ENCODE measurements around the gene KIAA1210.

The KIAA1210 gene

DNA sequence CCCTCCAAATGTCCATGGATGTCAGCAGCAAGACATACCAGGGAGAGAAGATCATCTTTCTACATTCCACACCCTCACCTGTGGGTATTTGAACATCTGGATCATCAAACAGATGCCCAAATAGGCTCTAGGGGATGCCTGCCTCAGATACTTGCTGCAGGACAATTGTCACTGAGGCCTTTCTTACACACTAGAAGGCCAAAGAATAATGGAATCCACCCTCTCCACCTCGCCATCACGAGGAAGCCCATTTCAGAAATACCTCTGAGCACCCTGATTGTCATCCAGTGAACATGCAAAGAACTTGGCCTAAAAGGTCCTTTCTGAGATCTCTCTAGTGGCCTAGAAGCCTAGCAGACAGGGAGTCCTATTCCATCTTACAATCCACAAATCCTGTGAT is 6.9 kb upstream of the KIAA1210 start:
- Histone ChIP-seq H2AFZ (ENCODE audit: low read length, unreplicated experiment) (no peak overlapping the region), H3K4me1 (ENCODE audit: control insufficient read depth, insufficient read depth, low read length, unreplicated experiment) (no peaks in the 10 kb centered on the region), H3K27me3 (ENCODE audit: insufficient read depth, low read length) (no peaks in the 10 kb centered on the region), H3K36me3 (ENCODE audit: insufficient read depth, low read length) (no peaks in the 10 kb centered on the region), H3K79me2 (ENCODE audit: control insufficient read depth, insufficient read depth, low read length, unreplicated experiment) (no peaks in the 10 kb centered on the region), H3K4me3 (ENCODE audit: low read depth, low read length) (no peak overlapping the region), H3K27ac (ENCODE audit: low read depth, low read length) (no peak overlapping the region)

DNA sequence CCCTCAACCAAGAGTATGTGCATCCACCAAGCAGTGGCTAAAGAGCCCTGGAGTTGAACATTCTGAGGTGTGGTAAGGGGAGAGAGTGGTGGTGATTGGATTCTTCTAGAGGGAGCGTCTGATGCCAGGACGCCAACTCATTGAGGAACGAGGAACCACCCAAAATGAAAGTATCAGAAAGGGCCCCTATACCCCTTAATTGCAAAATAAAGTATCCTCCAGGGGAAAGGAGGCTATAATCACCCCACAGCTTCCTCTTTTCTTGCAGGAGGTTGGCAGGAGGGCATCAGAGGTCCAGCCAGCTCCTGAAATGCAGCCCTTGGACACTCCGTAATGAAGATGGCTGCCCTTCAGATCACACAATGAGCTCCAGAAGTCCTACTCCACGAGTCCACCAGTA is 5.3 kb upstream of the KIAA1210 start:
- no peaks in the 10 kb centered on the region for H3K36me3 ChIP-seq (ENCODE audit: insufficient read depth, low read length)
- H3K79me2 ChIP-seq (ENCODE audit: control insufficient read depth, insufficient read depth, low read length, unreplicated experiment), result no peaks in the 10 kb centered on the region
- no peak overlapping the region for H2AFZ ChIP-seq (ENCODE audit: low read length, unreplicated experiment)
- no peak overlapping the region for H3K27ac ChIP-seq (ENCODE audit: low read depth, low read length)
- H3K27me3 ChIP-seq (ENCODE audit: insufficient read depth, low read length), result no peaks in the 10 kb centered on the region
- H3K4me1 ChIP-seq (ENCODE audit: control insufficient read depth, insufficient read depth, low read length, unreplicated experiment), result no peaks in the 10 kb centered on the region
- no peak overlapping the region for H3K4me3 ChIP-seq (ENCODE audit: low read depth, low read length)

DNA sequence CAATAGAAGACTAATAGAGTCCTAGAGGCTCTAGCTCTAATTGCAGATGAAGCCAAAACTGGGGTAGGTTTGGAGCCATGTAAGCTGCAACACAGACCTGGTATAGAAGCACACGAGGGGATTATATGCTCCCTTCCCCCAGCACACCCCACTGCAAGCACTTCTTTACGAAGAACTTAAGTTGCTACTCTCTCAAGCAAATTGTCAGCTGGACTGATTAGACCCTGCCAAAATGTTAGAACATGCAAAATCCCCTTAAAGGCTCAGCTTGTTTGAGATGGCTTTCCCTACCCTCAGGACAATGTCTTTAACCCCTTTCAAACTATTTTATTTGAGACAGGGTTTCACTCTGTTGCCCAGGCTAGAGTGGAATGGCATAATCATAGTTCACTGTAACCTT is 4.7 kb upstream of the KIAA1210 start:
- no peaks in the 10 kb centered on the region for H3K79me2 ChIP-seq (ENCODE audit: control insufficient read depth, insufficient read depth, low read length, unreplicated experiment)
- H3K4me3 ChIP-seq (ENCODE audit: low read depth, low read length), result no peak overlapping the region
- no peak overlapping the region for H3K27ac ChIP-seq (ENCODE audit: low read depth, low read length)
- no peaks in the 10 kb centered on the region for H3K36me3 ChIP-seq (ENCODE audit: insufficient read depth, low read length)
- no peak overlapping the region for H2AFZ ChIP-seq (ENCODE audit: low read length, unreplicated experiment)
- no peaks in the 10 kb centered on the region for H3K27me3 ChIP-seq (ENCODE audit: insufficient read depth, low read length)
- no peaks in the 10 kb centered on the region for H3K4me1 ChIP-seq (ENCODE audit: control insufficient read depth, insufficient read depth, low read length, unreplicated experiment)

DNA sequence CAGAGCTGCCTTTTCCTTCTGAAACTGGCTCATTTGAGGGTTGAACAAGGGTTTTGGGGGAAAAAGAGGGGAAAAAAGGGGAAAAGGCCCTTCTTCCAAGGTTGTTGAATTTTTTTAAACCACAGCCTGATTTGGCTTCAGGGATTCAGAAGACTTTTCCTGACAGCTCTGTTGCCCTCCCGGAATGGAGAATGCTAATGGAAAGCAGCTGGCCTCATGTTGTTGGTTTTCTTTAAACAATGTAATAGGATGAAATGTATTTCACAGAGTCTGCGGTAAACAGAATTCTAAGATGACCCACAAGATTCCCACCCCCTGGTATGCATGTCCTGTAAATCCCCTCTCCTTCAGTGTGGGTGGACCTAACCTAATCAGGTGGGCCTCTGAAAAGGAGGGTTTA is 3.3 kb upstream of the KIAA1210 start:
- Histone ChIP-seq H3K4me3 (ENCODE audit: low read depth, low read length) (no peak overlapping the region), H3K36me3 (ENCODE audit: insufficient read depth, low read length) (no peaks in the 10 kb centered on the region), H3K27ac (ENCODE audit: low read depth, low read length) (no peak overlapping the region), H3K79me2 (ENCODE audit: control insufficient read depth, insufficient read depth, low read length, unreplicated experiment) (no peaks in the 10 kb centered on the region), H3K27me3 (ENCODE audit: insufficient read depth, low read length) (no peaks in the 10 kb centered on the region), H3K4me1 (ENCODE audit: control insufficient read depth, insufficient read depth, low read length, unreplicated experiment) (no peaks in the 10 kb centered on the region), H2AFZ (ENCODE audit: low read length, unreplicated experiment) (no peak overlapping the region)

DNA sequence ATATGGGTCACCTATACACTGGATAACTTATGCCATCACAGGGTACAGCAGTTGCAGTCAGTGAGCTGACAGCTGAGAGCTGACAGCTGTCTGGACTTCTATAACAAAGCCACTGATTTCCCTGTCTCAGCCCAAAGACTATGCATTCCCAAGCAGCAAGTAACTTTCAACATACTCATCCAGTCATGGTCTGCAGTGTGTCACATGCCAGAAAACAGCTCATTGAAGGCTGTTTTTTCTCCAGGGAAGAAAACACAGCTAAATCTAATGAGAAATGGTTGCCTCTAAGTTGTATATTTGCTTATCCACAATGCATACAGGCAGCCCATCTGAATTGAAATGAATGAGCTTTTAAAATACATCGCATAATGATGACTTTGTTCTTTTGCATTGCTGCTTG is 6.3 kb downstream of the KIAA1210 start:
- no peaks in the 10 kb centered on the region for H3K4me1 ChIP-seq (ENCODE audit: control insufficient read depth, insufficient read depth, low read length, unreplicated experiment)
- no peak overlapping the region for H2AFZ ChIP-seq (ENCODE audit: low read length, unreplicated experiment)
- no peaks in the 10 kb centered on the region for H3K79me2 ChIP-seq (ENCODE audit: control insufficient read depth, insufficient read depth, low read length, unreplicated experiment)
- H3K27ac ChIP-seq (ENCODE audit: low read depth, low read length), result no peak overlapping the region
- H3K4me3 ChIP-seq (ENCODE audit: low read depth, low read length), result no peak overlapping the region
- H3K36me3 ChIP-seq (ENCODE audit: insufficient read depth, low read length), result no peaks in the 10 kb centered on the region
- H3K27me3 ChIP-seq (ENCODE audit: insufficient read depth, low read length), result 0 out of 2 replicates have a peak, but pooled peaks cover 14% of the 10 kb centered on the region

DNA sequence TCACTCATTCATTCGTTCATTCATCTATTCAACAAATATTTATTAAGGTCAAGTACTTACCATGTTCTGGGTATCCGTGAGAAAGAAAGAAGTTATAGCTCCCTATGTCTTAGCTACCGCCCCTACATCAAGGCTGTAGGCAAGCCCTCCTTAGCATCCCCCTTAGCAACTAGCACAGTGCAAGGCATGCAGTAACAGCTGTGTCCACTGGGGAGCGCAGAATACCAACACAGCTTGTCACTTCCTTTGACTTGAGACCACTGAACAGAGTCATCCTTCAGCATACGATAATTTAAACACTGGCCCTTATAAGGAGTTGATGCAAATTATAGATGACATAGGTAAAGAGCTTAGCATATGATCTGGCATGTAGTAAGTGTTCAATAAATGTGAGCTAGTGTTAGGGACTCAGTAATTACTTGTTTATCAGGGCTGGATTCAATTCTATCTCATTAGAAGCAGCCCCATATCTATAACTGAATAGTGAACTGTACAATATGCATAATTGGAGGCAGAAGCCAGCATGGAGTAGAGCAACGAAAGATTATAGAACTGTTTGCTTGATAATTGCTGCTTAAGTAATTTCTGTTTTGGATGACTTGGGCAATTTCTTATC is 8.7 kb downstream of the KIAA1210 start:
- peaks cover 21% of the 10 kb centered on the region for H3K27me3 ChIP-seq (ENCODE audit: insufficient read depth, low read length)

DNA sequence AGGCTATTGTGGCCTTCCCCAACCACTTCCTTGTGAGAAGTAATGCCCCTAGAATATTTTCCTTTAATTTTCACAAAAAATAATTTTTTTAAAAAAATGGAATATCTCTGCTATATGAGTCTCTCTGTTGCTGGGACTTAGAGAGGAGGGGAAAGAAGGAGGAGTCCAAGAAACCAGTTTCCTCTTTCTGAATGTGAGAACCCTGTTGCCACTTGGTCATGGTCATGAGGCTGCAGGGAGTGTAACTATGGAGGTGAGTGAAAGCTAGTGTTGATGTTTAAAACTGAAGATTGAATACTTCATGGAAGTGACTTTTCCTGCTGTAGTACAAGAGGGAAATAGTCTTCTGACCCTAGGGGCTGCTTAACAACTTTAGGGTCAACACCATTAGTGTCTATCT is 20.4 kb downstream of the KIAA1210 start:
- H2AFZ ChIP-seq (ENCODE audit: low read length, unreplicated experiment), result no peak overlapping the region
- H3K27me3 ChIP-seq (ENCODE audit: insufficient read depth, low read length), result peaks cover 22% of the 10 kb centered on the region; the same call in 1 of the 2 replicates
- no peak overlapping the region for H3K27ac ChIP-seq (ENCODE audit: low read depth, low read length)
- no peaks in the 10 kb centered on the region for H3K4me1 ChIP-seq (ENCODE audit: control insufficient read depth, insufficient read depth, low read length, unreplicated experiment)
- H3K79me2 ChIP-seq (ENCODE audit: control insufficient read depth, insufficient read depth, low read length, unreplicated experiment), result no peaks in the 10 kb centered on the region
- H3K4me3 ChIP-seq (ENCODE audit: low read depth, low read length), result no peak overlapping the region
- H3K36me3 ChIP-seq (ENCODE audit: insufficient read depth, low read length), result no peaks in the 10 kb centered on the region

More for the DNA sequence above, 8.7 kb downstream of the KIAA1210 start:
- Histone ChIP-seq H3K36me3 (ENCODE audit: insufficient read depth, low read length) (no peaks in the 10 kb centered on the region), H3K4me3 (ENCODE audit: low read depth, low read length) (no peak overlapping the region), H3K27ac (ENCODE audit: low read depth, low read length) (no peak overlapping the region), H2AFZ (ENCODE audit: low read length, unreplicated experiment) (no peak overlapping the region), H3K79me2 (ENCODE audit: control insufficient read depth, insufficient read depth, low read length, unreplicated experiment) (no peaks in the 10 kb centered on the region), H3K4me1 (ENCODE audit: control insufficient read depth, insufficient read depth, low read length, unreplicated experiment) (no peaks in the 10 kb centered on the region)

DNA sequence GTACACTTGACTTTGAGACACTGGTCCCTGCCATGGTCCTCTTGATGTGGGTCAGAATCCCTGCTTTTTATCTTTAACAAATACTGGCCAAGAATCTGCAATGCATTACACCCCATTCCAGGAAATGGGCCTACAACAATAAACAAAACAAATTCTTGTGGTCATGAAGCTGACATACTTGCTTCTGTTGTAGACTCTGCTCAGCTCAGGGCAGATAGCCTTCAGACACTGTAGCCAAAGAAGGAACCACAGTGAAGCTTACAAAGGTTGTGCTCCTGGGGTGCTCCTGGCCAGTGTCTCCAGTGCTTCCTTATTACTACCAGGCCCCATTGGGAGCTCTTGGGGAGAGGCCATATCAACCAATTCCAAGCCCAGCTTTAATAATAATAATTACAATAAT is 21.8 kb downstream of the KIAA1210 start:
- no peaks in the 10 kb centered on the region for H3K79me2 ChIP-seq (ENCODE audit: control insufficient read depth, insufficient read depth, low read length, unreplicated experiment)
- no peaks in the 10 kb centered on the region for H3K4me1 ChIP-seq (ENCODE audit: control insufficient read depth, insufficient read depth, low read length, unreplicated experiment)
- H2AFZ ChIP-seq (ENCODE audit: low read length, unreplicated experiment), result no peak overlapping the region
- H3K4me3 ChIP-seq (ENCODE audit: low read depth, low read length), result no peak overlapping the region
- H3K27ac ChIP-seq (ENCODE audit: low read depth, low read length), result no peak overlapping the region
- peaks cover 22% of the 10 kb centered on the region; the same call in 1 of the 2 replicates for H3K27me3 ChIP-seq (ENCODE audit: insufficient read depth, low read length)
- H3K36me3 ChIP-seq (ENCODE audit: insufficient read depth, low read length), result no peaks in the 10 kb centered on the region

DNA sequence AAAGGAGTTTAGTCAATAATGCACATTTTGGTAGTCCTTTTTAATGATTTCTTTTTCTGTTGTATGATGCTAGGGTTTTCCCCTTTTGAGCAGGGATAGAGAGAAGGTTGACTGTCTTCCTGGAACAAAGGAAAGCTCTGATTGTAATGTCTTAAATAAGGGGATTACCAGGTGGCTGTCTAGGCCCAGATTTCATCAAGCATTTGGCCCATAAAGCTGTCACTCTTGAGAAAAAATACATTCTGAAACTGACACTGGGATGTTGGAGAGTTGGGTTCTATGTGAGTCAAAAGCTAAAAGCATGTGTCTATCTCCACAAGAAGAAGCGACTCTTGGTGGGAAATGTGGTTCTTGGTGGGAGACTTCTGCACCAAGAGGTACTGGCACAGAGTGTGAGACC is 26.4 kb downstream of the KIAA1210 start:
- H3K27me3 ChIP-seq (ENCODE audit: insufficient read depth, low read length), result peaks cover 14% of the 10 kb centered on the region; the same call in 1 of the 2 replicates
- no peak overlapping the region for H3K4me3 ChIP-seq (ENCODE audit: low read depth, low read length)
- no peak overlapping the region for H3K27ac ChIP-seq (ENCODE audit: low read depth, low read length)
- no peaks in the 10 kb centered on the region for H3K36me3 ChIP-seq (ENCODE audit: insufficient read depth, low read length)
- no peak overlapping the region for H2AFZ ChIP-seq (ENCODE audit: low read length, unreplicated experiment)
- no peaks in the 10 kb centered on the region for H3K4me1 ChIP-seq (ENCODE audit: control insufficient read depth, insufficient read depth, low read length, unreplicated experiment)
- H3K79me2 ChIP-seq (ENCODE audit: control insufficient read depth, insufficient read depth, low read length, unreplicated experiment), result no peaks in the 10 kb centered on the region

DNA sequence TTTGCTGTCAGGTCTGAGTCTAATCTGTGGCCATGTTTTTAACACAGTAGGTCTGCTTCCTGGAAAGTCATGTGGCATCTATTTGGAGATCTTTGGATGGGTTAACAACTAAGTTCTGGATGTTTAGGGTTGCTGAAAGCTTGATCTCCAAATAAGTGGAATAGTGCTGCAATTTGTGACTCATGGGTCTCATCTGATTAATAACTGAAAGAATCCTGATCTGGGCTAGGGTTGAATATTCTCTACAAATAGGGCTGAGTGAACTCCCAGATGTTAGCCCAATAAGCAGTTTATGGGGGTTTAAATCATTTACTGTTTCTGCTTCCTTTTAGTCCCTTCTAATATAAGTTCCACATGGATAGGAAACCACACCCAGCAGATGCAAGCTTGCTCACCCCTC is 31.7 kb downstream of the KIAA1210 start:
- H2AFZ ChIP-seq (ENCODE audit: low read length, unreplicated experiment), result no peak overlapping the region
- H3K4me3 ChIP-seq (ENCODE audit: low read depth, low read length), result no peak overlapping the region
- no peaks in the 10 kb centered on the region for H3K27me3 ChIP-seq (ENCODE audit: insufficient read depth, low read length)
- H3K79me2 ChIP-seq (ENCODE audit: control insufficient read depth, insufficient read depth, low read length, unreplicated experiment), result no peaks in the 10 kb centered on the region
- H3K36me3 ChIP-seq (ENCODE audit: insufficient read depth, low read length), result no peaks in the 10 kb centered on the region
- peaks cover 3% of the 10 kb centered on the region for H3K4me1 ChIP-seq (ENCODE audit: control insufficient read depth, insufficient read depth, low read length, unreplicated experiment)
- H3K27ac ChIP-seq (ENCODE audit: low read depth, low read length), result no peak overlapping the region

DNA sequence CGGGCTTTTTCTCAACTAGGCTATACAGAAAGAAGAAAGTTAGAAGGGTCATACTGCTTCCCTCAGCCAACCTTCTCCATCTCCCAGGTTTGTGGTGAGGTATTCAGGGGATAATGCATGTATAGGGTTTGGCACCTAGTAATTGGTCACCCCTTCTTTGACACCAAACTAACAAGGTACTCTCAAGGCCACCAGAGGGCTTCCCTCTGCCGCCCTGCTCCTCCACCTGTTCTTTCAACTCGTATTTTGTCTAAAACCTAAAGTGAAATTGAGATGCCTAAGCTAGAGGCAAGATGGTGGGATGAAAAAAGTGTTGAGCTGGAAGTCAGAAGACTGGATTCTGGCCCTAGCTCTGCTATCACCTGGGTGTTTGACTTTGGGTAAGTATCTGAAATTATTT is 32.8 kb downstream of the KIAA1210 start:
- H3K4me1 ChIP-seq (ENCODE audit: control insufficient read depth, insufficient read depth, low read length, unreplicated experiment), result peaks cover 3% of the 10 kb centered on the region
- no peaks in the 10 kb centered on the region for H3K79me2 ChIP-seq (ENCODE audit: control insufficient read depth, insufficient read depth, low read length, unreplicated experiment)
- H3K27ac ChIP-seq (ENCODE audit: low read depth, low read length), result no peak overlapping the region
- no peak overlapping the region for H2AFZ ChIP-seq (ENCODE audit: low read length, unreplicated experiment)
- H3K27me3 ChIP-seq (ENCODE audit: insufficient read depth, low read length), result 0 out of 2 replicates have a peak, but pooled peaks cover under 1% of the 10 kb centered on the region
- no peaks in the 10 kb centered on the region for H3K36me3 ChIP-seq (ENCODE audit: insufficient read depth, low read length)
- no peak overlapping the region for H3K4me3 ChIP-seq (ENCODE audit: low read depth, low read length)
